ENCODE results near the gene NCK2.

DNA sequence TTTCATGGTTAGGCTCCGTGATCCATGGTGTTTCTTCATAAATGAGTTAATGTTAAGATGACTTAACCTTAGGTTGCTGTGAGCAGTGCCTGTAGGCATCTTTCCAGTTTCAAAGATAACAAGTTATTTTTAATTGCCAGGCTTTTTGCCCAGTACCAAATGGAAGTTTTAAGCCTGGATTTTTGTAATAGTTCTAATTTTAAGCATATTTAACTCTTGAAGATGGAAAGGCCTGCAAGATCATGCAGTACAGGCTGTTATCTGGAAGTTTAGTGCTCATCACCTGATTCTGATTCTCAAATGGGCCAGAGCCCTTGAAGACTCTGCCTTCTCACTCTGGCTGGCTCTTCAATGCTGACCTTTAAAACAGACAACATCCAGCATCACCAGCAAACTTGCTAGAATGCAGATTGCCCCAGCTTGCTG is 141.3 kb downstream of the NCK2 start:
- no peak for TF ChIP-seq ZC3H11A (IDR thresholded peaks at IDR 0.05)
- TF ChIP-seq MYC (IDR thresholded peaks at IDR 0.05; ENCODE audit: borderline replicate concordance, low read length): no peak
- TF ChIP-seq MAFK (IDR thresholded peaks at IDR 0.05; ENCODE audit: partially characterized antibody): no peak
- TF ChIP-seq PHF8 (IDR thresholded peaks at IDR 0.05; ENCODE audit: borderline replicate concordance, low read depth): no peak
- no peak for TF ChIP-seq FOXS1 (CRISPR knock-in tag; IDR thresholded peaks at IDR 0.05)

Measured in A549 (cell line).